ENCODE data around the gene MTMR11.
"Not testable (repeated sequence)": the region's sequence is repeated elsewhere in the genome, so short reads cannot be mapped to it uniquely, and the experiment has no call there.

Gene MTMR11

DNA sequence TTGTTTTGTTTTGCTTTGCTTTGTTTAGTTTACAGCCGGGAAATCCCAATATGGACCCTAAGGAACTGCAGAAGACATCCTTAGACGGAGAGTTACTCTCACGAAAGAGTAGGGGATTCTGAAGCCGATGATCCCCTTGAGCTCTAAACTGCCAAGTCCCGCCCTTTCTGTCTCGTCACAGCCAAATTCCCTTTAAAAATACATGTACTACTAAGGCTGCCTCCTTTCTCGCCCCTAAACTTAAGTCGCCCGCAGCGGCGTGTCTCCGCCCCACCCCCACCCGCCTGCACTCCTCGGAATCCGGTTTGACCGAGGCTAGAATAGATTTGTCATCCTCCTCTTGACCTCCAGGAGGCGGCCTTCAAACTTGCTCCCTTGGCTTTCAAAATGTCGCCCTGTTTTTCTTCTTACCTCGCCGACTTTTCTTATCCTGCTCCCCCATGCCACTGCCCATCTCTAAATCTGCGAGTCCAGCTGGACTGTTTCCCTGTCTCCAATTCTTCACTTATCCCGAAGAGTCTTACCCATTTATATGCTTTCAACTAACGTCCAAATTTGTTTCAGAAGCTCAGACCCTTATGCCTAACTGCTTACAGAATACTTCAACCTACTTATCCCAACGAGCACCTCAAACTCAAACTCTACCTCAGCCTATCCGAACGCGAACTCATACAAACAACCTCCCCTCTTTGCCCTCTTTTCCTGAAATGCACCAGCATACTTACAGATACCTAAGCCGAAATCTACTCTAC, 48.3 kb downstream of the MTMR11 start:
- DNase-seq = peak; percentile 91

DNA sequence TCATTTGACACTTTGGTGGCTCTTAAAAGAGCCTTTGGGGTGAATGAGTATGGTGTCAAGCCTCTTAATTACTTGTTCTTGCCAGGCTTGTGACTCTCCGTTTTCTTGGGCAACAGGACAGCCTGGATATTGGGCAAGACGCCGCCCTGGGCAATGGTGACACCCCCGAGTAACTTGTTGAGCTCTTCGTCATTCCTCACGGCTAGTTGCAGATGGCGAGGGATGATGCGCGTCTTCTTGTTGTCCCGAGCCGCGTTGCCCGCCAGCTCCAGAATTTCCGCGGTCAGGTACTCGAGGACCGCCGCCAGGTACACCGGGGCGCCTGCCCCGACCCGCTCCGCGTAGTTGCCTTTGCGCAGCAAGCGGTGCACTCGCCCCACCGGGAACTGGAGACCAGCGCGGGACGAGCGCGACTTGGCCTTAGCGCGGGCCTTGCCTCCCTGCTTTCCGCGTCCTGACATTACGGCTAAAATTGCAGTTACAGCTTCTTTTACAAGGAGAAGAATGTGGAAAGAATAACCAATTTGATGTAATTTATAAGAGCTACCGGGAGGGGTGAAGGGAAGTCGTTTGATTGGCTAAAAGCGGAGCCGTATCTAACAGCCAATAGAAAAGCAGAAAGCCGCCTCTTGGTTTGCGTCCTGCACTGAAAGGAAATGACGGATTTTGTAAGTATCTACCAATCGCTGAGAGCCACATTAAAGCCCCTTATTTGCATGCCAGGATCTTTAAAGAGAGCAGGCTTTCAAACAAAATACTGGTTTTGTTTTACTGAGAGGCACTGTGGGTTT, 49.0 kb downstream of the MTMR11 start:
- DNase-seq = peak; percentile 99

DNA sequence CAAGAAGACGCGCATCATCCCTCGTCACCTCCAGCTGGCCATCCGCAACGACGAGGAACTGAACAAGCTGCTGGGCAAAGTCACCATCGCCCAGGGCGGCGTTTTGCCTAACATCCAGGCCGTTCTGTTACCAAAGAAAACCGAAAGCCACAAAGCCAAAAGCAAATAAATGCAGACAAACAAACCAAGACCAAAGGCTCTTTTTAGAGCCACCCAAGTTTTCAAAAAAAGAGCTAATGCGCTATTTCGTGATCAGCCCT, 49.6 kb downstream of the MTMR11 start:
- not testable (repeated sequence) for DNase-seq

DNA sequence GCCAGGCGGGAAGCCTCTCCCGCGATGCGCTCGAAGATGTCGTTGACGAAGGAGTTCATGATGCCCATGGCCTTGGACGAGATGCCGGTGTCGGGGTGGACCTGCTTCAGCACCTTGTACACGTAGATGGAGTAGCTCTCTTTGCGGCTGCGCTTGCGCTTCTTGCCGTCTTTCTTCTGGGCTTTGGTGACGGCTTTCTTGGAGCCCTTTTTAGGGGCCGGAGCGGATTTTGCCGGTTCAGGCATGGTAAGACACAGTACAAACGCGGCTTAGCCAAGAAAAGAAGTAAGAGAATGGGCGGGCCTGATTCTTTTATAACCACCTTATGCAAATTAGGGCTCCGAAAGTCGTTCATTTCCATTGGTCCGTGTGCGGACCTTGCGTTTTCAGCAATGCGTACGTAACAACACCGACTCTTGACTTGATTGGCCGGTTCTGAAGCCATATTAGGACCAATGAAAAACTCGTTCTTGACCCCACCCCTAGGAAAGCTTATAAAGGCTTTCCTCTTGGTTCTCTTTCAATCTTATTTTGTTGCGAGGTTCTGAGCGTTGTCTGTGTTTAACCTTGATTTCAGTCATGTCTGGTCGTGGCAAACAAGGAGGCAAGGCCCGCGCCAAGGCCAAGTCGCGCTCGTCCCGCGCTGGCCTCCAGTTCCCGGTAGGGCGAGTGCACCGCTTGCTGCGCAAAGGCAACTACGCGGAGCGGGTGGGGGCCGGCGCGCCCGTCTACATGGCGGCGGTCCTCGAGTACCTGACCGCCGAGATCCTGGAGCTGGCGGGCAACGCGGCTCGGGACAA, 50.1 kb downstream of the MTMR11 start:
- peak; percentile 99 for DNase-seq

DNA sequence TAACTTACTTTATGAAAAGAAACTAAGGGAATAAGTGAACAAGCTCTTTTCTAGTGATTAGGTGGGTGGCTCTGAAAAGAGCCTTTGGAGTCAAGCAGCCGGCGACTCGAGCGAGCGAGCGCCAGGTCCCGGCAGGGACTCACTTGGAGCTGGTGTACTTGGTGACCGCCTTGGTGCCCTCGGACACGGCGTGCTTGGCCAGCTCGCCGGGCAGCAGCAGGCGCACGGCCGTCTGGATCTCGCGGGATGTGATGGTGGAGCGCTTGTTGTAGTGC, 50.6 kb downstream of the MTMR11 start:
- DNase-seq = not testable (repeated sequence)

DNA sequence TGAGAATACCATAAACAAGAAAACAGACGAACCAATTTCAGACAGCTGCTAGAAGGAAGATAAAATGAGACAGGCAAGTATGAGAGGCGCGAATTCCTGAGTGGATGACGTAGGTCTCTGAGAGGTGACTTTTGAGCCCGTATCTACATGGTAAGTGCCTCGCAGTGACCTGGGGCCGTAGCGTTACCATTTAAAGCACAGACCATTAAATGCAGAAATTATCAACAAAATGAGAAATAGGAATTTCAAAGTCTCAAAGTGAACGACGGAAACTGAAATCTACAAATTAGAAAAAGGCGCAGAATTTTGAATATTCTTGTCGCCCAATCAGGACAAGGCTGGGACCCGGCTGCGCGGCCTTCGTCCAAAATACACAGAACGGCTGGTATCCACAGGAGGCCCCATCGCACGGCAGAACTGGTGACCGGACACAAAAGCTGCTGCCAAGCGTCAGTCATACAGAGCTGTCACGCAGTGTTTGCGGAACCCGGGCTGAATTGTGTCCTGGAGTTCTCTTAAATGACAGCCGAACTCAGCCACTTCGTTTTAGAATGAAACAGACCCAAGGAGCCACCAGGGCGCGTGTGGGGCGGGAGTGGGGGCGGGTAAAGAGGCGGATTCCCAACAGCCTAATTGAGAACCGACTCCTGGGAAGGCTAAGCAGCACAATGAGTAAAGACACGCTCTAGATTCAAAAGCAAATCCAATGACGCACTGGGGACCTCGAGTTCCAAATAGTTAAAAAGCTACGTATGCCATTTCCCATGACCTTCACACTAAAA, 51.1 kb downstream of the MTMR11 start:
- peak; percentile 85 for DNase-seq

DNA sequence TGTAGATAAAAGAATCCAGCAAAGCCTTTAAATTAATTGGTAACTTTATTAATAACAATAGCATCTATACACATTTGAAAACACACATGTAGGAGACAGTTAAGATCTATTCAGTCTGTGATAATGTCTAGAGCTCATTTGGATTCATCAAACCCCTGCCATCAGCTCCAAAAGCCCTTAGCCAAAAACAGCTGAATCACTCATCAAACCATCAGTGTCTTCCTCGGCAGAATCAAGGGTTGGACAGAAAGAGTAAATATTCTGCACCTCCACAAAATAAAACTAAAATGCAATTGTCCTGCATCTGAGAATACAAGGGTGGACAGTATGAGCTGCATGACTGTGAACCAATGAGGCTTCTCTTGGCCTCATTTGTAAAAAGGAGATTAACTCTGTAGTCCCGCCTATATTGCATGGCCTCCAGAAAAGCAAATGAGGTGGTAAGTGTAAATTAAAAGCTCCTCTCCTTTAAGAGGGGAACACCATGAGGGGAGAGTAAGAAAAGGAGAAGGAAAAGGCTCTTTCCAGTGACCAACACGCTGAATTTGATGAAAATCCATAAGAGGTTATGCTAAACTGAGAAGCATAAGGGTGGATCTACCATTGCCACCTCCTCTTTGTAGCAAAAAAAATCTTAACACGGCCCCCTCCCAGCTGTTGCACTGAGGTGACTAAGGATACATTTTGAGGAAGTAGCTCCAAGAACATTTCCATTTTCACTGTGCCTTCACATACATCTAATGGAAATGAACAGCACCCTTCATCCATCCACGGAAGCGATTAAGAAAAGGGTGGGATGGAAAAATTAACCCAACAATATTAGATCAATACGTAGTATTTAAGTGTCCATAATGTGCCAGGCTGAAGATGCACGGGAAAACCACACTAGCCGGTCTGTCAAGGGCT, 52.0 kb downstream of the MTMR11 start:
- peak; percentile 35 for DNase-seq

DNA sequence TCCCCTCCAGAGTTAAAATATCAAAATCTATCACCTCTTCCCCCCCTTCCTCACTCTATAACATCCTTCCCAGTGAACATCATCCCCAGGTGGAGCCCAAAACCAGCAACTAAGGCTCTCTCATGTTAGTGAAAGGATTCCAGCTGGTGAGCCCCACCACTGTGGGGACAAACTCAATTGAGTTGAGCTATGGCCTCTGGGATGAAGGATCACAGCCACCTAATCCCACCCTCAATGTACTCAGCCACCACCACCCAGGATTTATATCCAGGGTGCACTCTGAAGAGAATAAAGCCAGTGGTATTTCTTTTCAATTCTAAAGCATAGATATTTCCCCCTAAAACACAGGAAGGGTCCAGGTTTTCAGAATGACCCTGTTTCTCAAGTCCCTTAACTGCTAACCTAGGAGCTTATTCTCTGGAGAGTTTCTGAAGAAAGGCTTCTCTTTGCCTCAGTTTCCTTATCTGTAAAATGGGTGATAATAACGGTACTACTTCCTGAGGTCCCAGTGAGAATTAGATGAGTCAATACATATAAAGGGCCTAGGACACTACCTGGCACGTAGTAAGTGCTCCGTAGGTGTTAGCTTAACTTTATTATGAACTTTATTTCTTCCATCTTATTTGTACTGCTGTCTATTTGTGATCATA, 53.0 kb downstream of the MTMR11 start:
- no peak for DNase-seq

DNA sequence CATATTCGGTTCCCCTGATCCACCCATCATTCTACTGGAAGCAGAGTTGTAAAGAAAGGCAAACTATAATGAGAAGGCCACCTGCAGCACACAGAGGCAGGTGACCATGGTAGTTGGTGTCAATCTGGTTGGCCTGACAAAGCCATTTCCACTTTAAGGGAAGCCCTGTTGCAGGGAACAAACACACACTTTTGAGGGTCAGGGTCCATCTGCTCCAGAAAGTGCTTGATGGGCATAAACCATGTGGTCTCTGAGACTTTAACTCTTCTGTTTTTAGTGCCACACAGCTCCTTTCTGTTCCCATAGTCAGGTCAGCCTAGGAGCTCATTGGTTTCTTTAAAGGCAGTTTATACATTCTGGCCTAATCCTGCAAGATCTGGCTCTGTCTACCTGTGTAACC, 54.8 kb downstream of the MTMR11 start:
- no peak for DNase-seq

DNA sequence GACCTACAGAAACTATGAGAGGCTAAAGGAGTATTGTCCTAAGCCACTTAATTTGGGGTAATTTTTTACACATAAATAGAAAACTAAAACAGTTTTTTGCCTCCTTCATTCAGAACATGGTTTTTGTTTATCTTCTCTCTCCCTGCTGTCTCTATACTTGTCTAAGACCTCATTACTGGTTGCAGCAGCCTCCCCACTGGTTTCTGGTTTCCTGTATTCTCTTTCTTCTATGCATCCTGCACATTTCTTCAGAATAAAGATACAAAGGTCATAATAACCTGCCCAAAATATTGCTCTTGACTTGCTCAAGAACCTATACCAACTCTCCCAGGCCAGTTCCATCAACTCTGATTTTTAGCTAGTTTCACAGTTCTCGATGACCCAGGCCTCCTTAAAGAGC, 57.1 kb downstream of the MTMR11 start:
- no peak for DNase-seq
